NCI-H1092 (cell line): ENCODE data around the gene RTCB.
A peak's percentile ranks its signal among the peaks of the same experiment; 100 is the strongest.

Experiments used
- DNase-seq: peaks from one replicate; lab custom pipeline; 2025; lab: John Stamatoyannopoulos, UW

Gene RTCB

GRCh38 chr22:32411829-32412592, at the start of gene RTCB:
RTCB (minus strand) TSS chr22:32412247; CDS start chr22:32412156, 91 bp downstream.
- DNase-seq = peak; percentile 85

DNA sequence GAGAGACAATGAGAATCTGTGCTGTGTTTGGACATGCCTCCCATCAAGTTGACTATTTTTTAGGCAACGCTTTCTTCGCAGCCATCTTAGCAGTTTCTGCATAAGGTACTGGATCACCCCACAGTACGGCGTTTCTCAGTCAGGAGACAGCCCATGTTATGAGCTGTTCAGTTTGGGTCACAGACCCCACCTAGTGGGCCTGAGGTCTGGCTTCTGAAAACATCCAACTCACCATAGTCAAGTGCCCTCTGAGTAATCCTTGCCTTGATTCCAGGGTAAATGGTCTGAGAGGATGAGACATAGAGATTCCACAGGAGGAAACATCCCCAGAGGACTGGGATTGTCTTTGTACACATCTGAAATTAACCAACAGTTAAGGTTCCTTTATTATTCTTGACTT, 45.0 kb upstream of the RTCB start:
- DNase-seq = no peak

GRCh38 chr22:32448980-32449379, 36.9 kb upstream of the RTCB start:
- DNase-seq = no peak

- DNase-seq = no peak
Measured at GRCh38 chr22:32446321-32446720, 34.3 kb upstream of the RTCB start.

DNA sequence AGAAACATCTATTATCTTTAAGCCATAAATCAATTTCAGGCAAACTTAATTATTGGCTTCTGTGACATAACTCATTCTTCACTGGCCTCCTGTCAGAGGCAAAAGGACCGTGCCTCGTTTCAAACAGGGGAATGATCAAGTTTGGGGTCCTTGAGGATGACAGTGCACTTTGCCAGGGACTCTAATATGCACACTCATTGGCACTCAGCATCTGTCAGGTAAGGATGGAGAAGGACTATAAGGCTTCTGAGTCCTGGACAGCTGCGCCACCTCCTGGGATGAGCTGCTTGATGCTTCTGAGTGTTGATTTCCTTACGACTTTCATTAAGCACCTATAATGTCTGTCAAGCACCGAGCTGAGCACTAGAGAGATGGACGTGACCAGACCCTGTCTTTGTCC, 32.0 kb upstream of the RTCB start:
- peak; percentile 9 for DNase-seq

- no peak for DNase-seq
Measured at GRCh38 chr22:32430352-32430751, 18.3 kb upstream of the RTCB start.

GRCh38 chr22:32426881-32427280, 14.8 kb upstream of the RTCB start:
- no peak for DNase-seq

- DNase-seq = no peak
Measured at GRCh38 chr22:32423664-32424063, 11.6 kb upstream of the RTCB start.

DNA sequence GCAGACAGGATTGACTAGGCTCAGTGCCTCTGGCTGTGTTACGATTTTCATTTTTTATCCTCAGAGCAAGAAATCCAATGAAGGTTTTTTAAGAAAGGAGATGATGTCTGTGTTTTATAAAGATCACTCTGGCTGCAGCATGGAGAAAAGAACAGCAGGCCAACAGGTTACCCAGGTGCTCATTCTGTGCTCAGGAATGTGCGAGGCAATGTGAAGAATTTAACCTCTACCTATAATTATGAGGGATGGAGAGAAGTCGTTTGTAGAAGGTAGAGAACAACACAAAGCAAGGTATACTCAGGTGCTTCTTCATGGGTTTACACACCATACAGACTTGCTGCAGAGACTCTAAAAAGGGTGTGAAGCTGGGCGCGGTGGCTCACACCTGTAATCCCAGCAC, 10.0 kb upstream of the RTCB start:
- no peak for DNase-seq

DNA sequence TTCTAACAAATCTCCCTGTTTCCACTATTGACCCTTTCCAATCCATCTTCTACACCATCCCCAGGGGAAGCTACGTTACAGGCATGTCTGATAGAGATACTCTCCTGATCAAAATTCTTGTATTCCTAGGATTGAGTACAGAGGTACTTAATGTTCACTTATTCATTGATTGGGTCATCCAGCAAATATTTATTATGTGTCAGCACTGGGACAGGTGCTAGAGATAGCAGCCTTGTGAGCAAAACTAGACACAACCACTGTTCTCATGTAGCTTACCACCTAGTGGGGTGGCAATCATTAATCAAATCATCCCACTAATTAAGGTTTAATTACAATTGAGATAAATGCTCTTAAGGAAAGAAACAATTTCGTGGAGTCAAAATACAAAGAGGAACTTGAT, 9.4 kb upstream of the RTCB start:
- no peak for DNase-seq

GRCh38 chr22:32417906-32418305, 5.9 kb upstream of the RTCB start:
- no peak for DNase-seq

GRCh38 chr22:32416556-32417085, 4.6 kb upstream of the RTCB start:
- no peak for DNase-seq

DNA sequence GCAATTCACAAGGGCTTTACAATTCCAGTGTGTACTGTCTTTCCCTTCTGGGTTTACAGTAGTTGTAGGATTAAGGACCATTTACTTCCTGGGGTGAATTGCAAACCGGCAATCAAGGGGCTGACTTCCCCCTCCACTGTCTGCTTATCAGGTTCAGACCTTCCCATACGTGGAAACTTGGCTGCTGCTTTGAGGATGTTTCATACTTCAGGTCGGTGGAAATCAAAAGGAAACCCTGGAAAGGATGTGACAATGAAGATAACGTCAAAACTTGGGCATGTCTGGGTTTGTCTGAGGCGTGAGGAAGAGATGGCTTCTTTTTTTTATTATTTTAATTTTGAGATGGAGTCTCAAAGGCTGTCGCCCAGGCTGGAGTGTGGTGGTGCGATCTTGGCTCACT, 2.1 kb upstream of the RTCB start:
- DNase-seq = no peak

- no peak for DNase-seq
Measured at GRCh38 chr22:32413719-32414118, 1.7 kb upstream of the RTCB start.

DNA sequence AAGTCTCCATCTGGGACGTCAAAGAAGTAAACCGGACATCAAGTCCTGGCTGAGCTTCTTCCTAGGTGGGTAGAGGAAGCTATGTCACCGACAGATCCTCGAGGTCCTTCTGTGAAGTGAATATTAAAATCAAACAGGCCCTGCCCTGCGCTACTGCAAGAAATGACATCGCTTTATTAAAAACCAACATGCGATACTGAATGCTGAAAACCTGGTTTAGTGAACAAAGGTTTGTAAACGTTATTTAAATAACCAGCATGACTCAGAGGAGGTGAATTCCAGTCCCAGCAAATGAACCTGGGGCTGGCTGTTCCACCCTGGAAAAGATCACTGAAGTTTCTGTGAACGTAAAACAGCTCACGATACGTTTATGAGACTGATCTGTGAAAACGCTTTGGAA, 645 bp downstream of the RTCB start:
- DNase-seq = no peak

DNA sequence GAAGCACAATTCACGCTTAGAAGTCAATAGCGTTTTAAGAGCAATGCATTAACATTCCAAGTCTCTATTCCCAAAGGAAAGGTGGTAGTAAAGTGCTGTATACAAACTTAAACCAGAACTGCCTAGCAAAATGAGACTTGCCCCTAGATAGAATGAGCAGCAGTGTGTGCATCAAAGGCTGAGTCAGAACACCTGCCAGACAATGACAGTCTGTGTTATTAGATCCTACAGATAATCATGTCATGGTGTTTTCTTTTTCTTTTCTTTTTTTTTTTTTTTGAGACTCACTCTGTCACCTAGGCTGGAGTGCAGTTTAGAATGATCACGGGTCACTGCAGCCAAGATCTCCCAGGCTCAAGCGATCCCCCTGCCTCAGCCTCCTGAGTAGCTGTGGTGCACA, 1.6 kb downstream of the RTCB start:
- no peak for DNase-seq

GRCh38 chr22:32409977-32410376, 2.1 kb downstream of the RTCB start:
- DNase-seq = no peak

GRCh38 chr22:32407936-32408335, 4.1 kb downstream of the RTCB start:
- no peak for DNase-seq

DNA sequence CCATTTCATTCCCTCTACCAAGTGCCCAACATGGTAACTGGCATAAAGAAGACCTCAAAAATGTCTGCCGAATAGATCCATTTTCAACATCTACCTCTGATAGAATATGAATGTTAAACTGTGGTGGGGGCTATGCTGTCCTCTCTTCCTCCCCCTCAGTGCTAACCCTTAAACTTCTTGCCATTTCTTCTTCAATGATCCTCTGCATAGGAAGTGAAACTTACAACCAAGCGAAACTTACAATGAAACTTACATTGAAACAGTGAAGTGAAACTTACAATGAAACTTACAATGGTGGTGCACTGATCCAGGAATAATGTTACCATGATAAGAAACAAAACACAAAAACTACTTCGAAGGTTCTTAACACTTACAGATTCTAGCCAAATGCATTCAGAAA, 4.7 kb downstream of the RTCB start:
- DNase-seq = no peak

GRCh38 chr22:32404021-32404420, 8.0 kb downstream of the RTCB start:
- DNase-seq = no peak

DNA sequence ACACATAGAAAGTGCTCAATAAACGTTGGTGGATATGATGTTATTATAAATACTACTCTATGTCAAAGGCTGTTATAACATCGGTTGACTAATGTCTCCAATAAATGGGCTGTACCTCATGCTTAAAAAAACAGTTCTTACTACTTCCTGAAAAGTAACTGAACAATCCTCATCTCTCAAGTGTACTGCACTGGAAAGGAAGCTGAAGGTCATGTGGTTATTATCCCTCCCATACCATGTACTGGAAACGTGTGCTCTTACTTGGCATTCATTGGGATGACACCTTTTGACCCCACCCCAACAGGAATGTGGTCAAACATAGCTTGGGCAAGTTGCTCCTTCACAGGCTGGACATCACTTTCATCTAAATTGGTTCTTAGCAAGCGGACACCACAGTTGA, 10.6 kb downstream of the RTCB start:
- DNase-seq = no peak

DNA sequence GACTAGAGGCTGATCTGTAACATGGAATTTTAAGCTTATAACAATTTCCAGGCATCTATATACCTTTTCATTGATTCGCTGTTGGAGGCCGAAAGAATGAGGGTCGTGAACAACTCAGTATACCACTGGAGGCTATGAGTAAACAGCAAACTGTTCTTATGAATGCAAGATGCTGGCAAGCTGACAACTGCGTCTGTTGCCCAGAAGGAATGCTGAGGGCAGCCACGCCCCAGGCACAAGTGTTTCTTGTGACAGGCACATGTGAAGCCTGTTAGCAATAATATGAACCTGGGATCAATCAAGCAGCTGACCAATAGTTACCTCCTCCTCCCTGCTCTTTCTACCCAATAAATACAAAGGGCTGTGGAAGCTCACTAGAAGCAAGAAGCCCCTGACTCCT, 15.3 kb downstream of the RTCB start:
- DNase-seq = no peak

DNA sequence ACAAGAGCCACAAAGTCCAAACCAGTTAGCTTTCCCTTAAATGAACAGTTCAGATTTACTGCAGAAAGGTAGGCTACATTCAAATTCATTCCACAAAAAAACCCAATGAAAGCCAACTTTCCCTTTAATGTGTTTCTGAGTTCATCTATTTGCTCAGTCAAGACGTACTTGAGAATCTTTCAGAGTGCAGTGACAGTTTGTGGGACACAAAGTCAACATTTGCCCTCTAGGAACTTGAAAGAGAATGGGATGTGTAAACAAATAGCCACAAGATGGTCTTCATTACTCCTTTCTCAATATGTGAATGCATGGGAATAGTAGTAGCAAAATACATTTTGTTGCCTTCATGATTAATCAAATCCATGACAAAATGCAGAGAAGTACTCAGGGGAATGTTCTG, 15.8 kb downstream of the RTCB start:
- DNase-seq = no peak

DNA sequence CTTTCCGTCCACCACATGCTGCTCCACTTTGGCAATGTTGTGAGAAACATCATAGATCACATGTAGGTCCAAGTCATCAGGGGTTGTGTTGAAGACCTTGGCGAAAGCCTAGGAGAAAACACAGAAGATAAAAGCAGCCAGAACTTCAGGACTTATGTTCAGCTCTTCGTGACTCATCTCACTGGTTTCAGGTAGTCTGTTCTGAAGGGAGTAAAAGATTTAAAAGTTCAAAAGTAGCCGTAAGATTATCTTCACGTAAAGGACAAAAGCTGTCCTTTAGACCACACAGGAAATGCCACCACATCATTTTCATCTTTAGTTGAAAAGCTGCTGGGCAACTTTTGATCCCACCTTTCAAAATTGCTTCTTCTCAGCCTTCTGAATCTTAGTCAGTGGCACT, 16.9 kb downstream of the RTCB start:
- no peak for DNase-seq
